ENCODE results near the gene SCUBE2.

The SCUBE2 gene

GRCh38 chr11:9037046-9037780 lies 54.2 kb downstream of the SCUBE2 start:
- no peak for TF ChIP-seq CTCF (conservative IDR thresholded peaks at IDR 0.05; ENCODE audit: low read depth, low read length)
- DNase-seq (ENCODE audit: low read depth): no peak
- H3K4me3 ChIP-seq (ENCODE audit: low read depth, low read length): no peak overlapping the region

- no peak for DNase-seq (ENCODE audit: low read depth)
- no peak for TF ChIP-seq CTCF (conservative IDR thresholded peaks at IDR 0.05; ENCODE audit: low read depth, low read length)
- no peak overlapping the region for H3K4me3 ChIP-seq (ENCODE audit: low read depth, low read length)
Measured at GRCh38 chr11:9030601-9031000, 60.8 kb downstream of the SCUBE2 start.

- no peak for DNase-seq (ENCODE audit: low read depth)
- H3K4me3 ChIP-seq (ENCODE audit: low read depth, low read length): no peak overlapping the region
- no peak for TF ChIP-seq CTCF (conservative IDR thresholded peaks at IDR 0.05; ENCODE audit: low read depth, low read length)
Measured at GRCh38 chr11:9029422-9029821, 62.0 kb downstream of the SCUBE2 start.

GRCh38 chr11:9028581-9028980 lies 62.8 kb downstream of the SCUBE2 start:
- H3K4me3 ChIP-seq (ENCODE audit: low read depth, low read length): no peak overlapping the region
- no peak for TF ChIP-seq CTCF (conservative IDR thresholded peaks at IDR 0.05; ENCODE audit: low read depth, low read length)
- no peak for DNase-seq (ENCODE audit: low read depth)

GRCh38 chr11:9025101-9025850 lies 66.1 kb downstream of the SCUBE2 start:
- no peak for DNase-seq (ENCODE audit: low read depth)
- no peak for TF ChIP-seq CTCF (conservative IDR thresholded peaks at IDR 0.05; ENCODE audit: low read depth, low read length)
- H3K4me3 ChIP-seq (ENCODE audit: low read depth, low read length): no peak overlapping the region

GRCh38 chr11:9022961-9023680 lies 68.3 kb downstream of the SCUBE2 start:
- H3K4me3 ChIP-seq (ENCODE audit: low read depth, low read length): no peak overlapping the region
- TF ChIP-seq CTCF (conservative IDR thresholded peaks at IDR 0.05; ENCODE audit: low read depth, low read length): no peak
- no peak for DNase-seq (ENCODE audit: low read depth)
